GM12891 (cell line): ENCODE results near the gene BEST4.

Source experiments
- POLR2A ChIP-seq: IDR thresholded peaks from 2 replicates; pipeline ENCODE4 v1.6.1; 2011; ENCODE audit warnings: low read depth, low read length, control low read depth
- TAF1 ChIP-seq: IDR thresholded peaks from 2 replicates; pipeline ENCODE4 v1.6.1; 2011; ENCODE audit warnings: low read depth, low read length, control low read depth

DNA sequence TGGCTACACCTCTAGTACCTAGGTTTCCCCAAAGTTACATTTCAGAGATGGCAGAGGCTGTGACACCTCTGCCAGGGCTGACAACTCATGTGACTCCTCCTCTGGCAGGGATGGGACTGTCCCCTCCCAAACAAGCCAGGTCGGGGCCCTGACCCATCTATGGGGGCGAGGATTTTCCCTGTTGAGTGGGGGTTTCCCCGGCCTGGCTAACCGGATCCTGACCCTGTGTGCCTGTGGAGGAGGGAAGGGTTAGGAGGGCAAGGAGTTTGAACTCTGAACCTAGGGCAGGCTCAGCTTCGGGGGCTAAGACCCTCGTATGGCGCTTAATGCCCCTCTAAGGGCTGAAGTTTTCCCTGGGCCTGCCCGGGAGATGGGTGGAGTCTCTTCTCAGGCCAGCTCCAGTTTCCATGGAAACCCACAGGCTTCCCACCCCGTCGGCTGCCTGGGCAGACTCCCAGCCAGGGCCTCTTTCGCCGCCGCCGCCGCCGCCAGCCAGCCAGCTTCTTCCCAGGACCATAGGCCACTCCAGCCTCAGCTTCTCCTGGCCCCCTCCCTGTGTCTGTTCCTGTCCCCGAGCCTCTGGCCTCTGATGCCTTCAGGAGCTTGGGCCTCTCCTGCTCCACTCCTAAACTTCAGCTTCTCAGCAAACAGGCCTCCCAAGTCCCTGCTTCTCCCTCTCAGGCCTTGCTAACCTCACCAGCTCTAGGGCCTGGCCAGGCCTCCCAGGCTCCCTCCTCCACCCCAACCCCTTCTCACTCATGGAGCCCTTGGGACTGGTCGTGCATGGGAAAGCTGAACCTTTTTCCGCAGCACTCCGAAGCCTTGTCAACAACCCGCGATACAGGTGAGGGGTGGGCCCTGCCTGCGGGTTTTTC, 20.3 kb upstream of the BEST4 start, which contains the start of gene BTBD19:
- TF ChIP-seq POLR2A (no peak), TAF1 (0 out of 2 replicates have a peak, but pooled peaks have one; percentile 31)
